GM23338 (cell line): ENCODE results near the gene SUGP1. TPM values are rescaled to one million over a fixed set of nuclear protein-coding genes. Genes with fewer than 3 reads are reported as not detected.

Experiments used
- ATAC-seq: fragments of 200-7000 bp; cut with Tn5 transposase; 3 replicates; pipeline ENCODE4 v1.9.1; 2020
- DNase-seq: peaks from one replicate; pipeline ENCODE4 v3.0.0-alpha.2; 2015; ENCODE audit warnings: low spot score
- H2AFZ ChIP-seq: fragments of 200-600 bp; sonication (generic); 2 replicates; pipeline ENCODE4 v1.8.0; 2016; ENCODE audit warnings: antibody characterized with exemption, mild to moderate bottlenecking, moderate library complexity
- H3F3A ChIP-seq: fragments of 200-600 bp; sonication (generic); replicated peaks from 2 replicates; pipeline ENCODE4 v1.8.0; 2017; ENCODE audit warnings: antibody characterized with exemption, mixed run types, low read depth
- H3K27ac ChIP-seq: fragments of 200-600 bp; sonication (generic); 2 replicates; pipeline ENCODE4 v1.6.1; 2016; ENCODE audit warnings: low read depth
- H3K27me3 ChIP-seq: fragments of 200-600 bp; sonication (generic); 2 replicates; pipeline ENCODE4 v1.8.0; 2016; ENCODE audit warnings: mild to moderate bottlenecking, mixed run types, moderate library complexity; ENCODE audit not compliant: insufficient read depth
- H3K36me3 ChIP-seq: fragments of 200-600 bp; sonication (generic); 2 replicates; pipeline ENCODE4 v1.8.0; 2016; ENCODE audit warnings: mild to moderate bottlenecking; ENCODE audit not compliant: insufficient read depth
- H3K4me1 ChIP-seq: fragments of 200-600 bp; sonication (generic); 2 replicates; pipeline ENCODE4 v1.8.0; 2016; ENCODE audit warnings: mild to moderate bottlenecking, moderate library complexity; ENCODE audit not compliant: insufficient read depth
- H3K4me2 ChIP-seq: fragments of 200-600 bp; sonication (generic); 2 replicates; pipeline ENCODE4 v1.7.1; 2017; ENCODE audit warnings: mixed run types
- H3K4me3 ChIP-seq: fragments of 200-600 bp; sonication (generic); 2 replicates; pipeline ENCODE4 v1.6.1; 2016; ENCODE audit warnings: mixed run types
- H3K79me2 ChIP-seq: fragments of 200-600 bp; sonication (generic); replicated peaks from 2 replicates; pipeline ENCODE4 v1.8.0; 2017; ENCODE audit warnings: mild to moderate bottlenecking; ENCODE audit not compliant: insufficient read depth
- H3K9me2 ChIP-seq: fragments of 200-600 bp; sonication (generic); 2 replicates; pipeline ENCODE4 v1.8.0; 2017; ENCODE audit not compliant: insufficient read depth
- H4K20me1 ChIP-seq: fragments of 200-600 bp; sonication (generic); replicated peaks from 2 replicates; pipeline ENCODE4 v1.8.0; 2017; ENCODE audit warnings: mild to moderate bottlenecking; ENCODE audit not compliant: insufficient read depth
- H3K27ac Mint-ChIP-seq: 2 replicates; pipeline ENCODE4 v1.8.0; 2020; ENCODE audit warnings: inconsistent platforms, mild to moderate bottlenecking, moderate library complexity, mixed read lengths
- H3K27me3 Mint-ChIP-seq: 3 replicates; pipeline ENCODE4 v1.8.0; 2022; ENCODE audit warnings: low read depth, mild to moderate bottlenecking, moderate library complexity, mixed read lengths, inconsistent platforms; ENCODE audit not compliant: insufficient read depth, poor library complexity
- H3K36me3 Mint-ChIP-seq: 3 replicates; pipeline ENCODE4 v1.8.0; 2021; ENCODE audit warnings: low read depth, mild to moderate bottlenecking, inconsistent platforms, moderate library complexity, mixed read lengths
- H3K4me1 Mint-ChIP-seq: 3 replicates; pipeline ENCODE4 v1.8.0; 2020; ENCODE audit warnings: mild to moderate bottlenecking, inconsistent platforms, mixed read lengths
- H3K4me3 Mint-ChIP-seq: 3 replicates; pipeline ENCODE4 v1.8.0; 2021; ENCODE audit warnings: moderate library complexity, mild to moderate bottlenecking, inconsistent platforms, mixed read lengths
- H3K9me3 Mint-ChIP-seq: 3 replicates; pipeline ENCODE4 v1.8.0; 2020; ENCODE audit warnings: moderate library complexity, mild to moderate bottlenecking, inconsistent platforms, mixed read lengths
- CREB1 ChIP-seq: fragments of 250-450 bp; sonication (Bioruptor Pico); IDR thresholded peaks from 2 replicates; pipeline ENCODE4 v1.5.0; 2020; ENCODE audit warnings: low read depth, mild to moderate bottlenecking, moderate library complexity
- JUNB ChIP-seq: IDR thresholded peaks from one replicate; pipeline ENCODE4 v1.6.1; 2016; ENCODE audit warnings: antibody characterized with exemption; ENCODE audit not compliant: unreplicated experiment
- POLR2AphosphoS5 ChIP-seq: IDR thresholded peaks from 2 replicates; pipeline ENCODE4 v1.6.1; 2016; ENCODE audit warnings: antibody characterized with exemption, low read depth
- ZNF462 ChIP-seq: fragments of 250-450 bp; sonication (Bioruptor Pico); IDR thresholded peaks from 2 replicates; pipeline ENCODE4 v1.5.0; 2020; ENCODE audit warnings: mild to moderate bottlenecking, moderate library complexity
- polyA plus RNA-seq: library from polyadenylated mRNA; unstranded; fragments of >200 nt; fragmentation: Nextera tagmentation; extraction: Ambion mirVana; gene quantifications from 2 replicates; pipeline ENCODE4 v1.2.1, GENCODE V29; 2016
- total RNA-seq: library from RNA; depleted of rRNA; stranded (reverse); fragments of >200 nt; shearing (Covaris generic); gene quantifications from 2 replicates; pipeline ENCODE4 v1.2.3, GENCODE V29; 2014
- TF ChIP-seq, protein P1 (sequence below), 2 experiments: fragments of 200-600 bp in 1 of 2; sonication (generic) in 1 of 2; conservative IDR thresholded peaks; 2 replicates each; pipeline versions ENCODE4 v1.5.1 to v1.6.1; 2016 to 2017; ENCODE audit warnings: antibody characterized with exemption in 2 of 2, low read depth in 2 of 2, mild to moderate bottlenecking in 2 of 2, moderate library complexity in 1 of 2

Gene SUGP1
- total and polyA plus RNA-seq, 2 experiments from 2014 or later, result 38.6 to 61.6 TPM

GRCh38 chr19:19260417-19261214, 59.7 kb downstream of the SUGP1 start:
- Histone ChIP-seq H3K9me2 (no peaks in the 10 kb centered on the region), H3K4me2 (peak overlapping the region; percentile 89), H3F3A (peaks cover 6% of the 10 kb centered on the region; the same call in 1 of the 2 replicates), H3K27me3 (peaks cover 31% of the 10 kb centered on the region), H3K79me2 (no peaks in the 10 kb centered on the region), H3K27ac (no peak overlapping the region), H2AFZ (peak overlapping the region; percentile 90; the same call in 1 of the 2 replicates), H3K4me1 (peaks cover 13% of the 10 kb centered on the region), H3K4me3 (peak overlapping the region; percentile 71), H3K36me3 (no peaks in the 10 kb centered on the region), H4K20me1 (no peaks in the 10 kb centered on the region; the same call in 1 of the 2 replicates)
- Mint-ChIP-seq H3K36me3 (peaks cover 29% of the 10 kb centered on the region), H3K4me1 (peaks cover 21% of the 10 kb centered on the region), H3K27ac (no peak overlapping the region), H3K27me3 (peaks cover 37% of the 10 kb centered on the region), H3K4me3 (peak overlapping the region; percentile 75), H3K9me3 (peaks cover 7% of the 10 kb centered on the region)
- ATAC-seq (peak; percentile 17), DNase-seq (peak; percentile 40)
- TF ChIP-seq JUNB (no peak), CREB1 (no peak)
- TF ChIP-seq, protein P1, sequence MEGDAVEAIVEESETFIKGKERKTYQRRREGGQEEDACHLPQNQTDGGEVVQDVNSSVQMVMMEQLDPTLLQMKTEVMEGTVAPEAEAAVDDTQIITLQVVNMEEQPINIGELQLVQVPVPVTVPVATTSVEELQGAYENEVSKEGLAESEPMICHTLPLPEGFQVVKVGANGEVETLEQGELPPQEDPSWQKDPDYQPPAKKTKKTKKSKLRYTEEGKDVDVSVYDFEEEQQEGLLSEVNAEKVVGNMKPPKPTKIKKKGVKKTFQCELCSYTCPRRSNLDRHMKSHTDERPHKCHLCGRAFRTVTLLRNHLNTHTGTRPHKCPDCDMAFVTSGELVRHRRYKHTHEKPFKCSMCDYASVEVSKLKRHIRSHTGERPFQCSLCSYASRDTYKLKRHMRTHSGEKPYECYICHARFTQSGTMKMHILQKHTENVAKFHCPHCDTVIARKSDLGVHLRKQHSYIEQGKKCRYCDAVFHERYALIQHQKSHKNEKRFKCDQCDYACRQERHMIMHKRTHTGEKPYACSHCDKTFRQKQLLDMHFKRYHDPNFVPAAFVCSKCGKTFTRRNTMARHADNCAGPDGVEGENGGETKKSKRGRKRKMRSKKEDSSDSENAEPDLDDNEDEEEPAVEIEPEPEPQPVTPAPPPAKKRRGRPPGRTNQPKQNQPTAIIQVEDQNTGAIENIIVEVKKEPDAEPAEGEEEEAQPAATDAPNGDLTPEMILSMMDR (conservative IDR thresholded peaks at IDR 0.05; ENCODE audit: low read depth in 2 of 2), result 0 out of 4 replicates have a peak, but pooled peaks of 1 of the 2 experiments have one; percentile 8

DNA sequence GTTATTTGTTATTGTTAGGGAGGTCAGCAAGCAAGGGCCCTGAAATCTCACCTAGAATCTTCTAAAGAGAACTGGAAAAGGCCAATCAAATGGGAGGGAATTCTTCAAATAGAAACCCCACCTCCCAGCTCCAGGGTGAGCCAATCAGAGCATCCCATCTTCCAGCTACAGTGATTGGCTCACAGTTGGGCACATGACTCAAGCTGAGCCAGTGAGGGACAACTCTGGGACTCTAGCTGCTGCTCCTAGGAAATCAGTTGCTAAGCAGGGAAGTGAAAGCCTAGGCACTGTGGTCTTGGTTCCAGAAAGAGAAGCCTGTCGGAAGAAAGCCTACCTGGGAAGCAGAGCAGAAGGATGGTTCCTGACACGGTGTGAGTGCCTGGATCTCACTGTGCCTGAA, 60.6 kb downstream of the SUGP1 start:
- peaks cover 39% of the 10 kb centered on the region for H3K27me3 Mint-ChIP-seq
- ATAC-seq (peak; percentile 39), DNase-seq (peak; percentile 89)
- no peaks in the 10 kb centered on the region; the same call in 1 of the 2 replicates for H4K20me1 ChIP-seq
- H3K9me2 ChIP-seq, result no peaks in the 10 kb centered on the region
- H3K79me2 ChIP-seq, result no peaks in the 10 kb centered on the region
- H3K27me3 ChIP-seq, result peaks cover 33% of the 10 kb centered on the region
- no peak overlapping the region for H3K4me3 ChIP-seq
- H3K9me3 Mint-ChIP-seq, result peaks cover 7% of the 10 kb centered on the region
- no peak for TF ChIP-seq ZNF462 (CRISPR knock-in tag)
- peak; percentile 35; the same call in 1 of the 2 replicates for TF ChIP-seq POLR2AphosphoS5
- H3F3A ChIP-seq, result peaks cover 6% of the 10 kb centered on the region; the same call in 1 of the 2 replicates
- peaks cover 13% of the 10 kb centered on the region for H3K4me1 ChIP-seq
- peak overlapping the region; percentile 55 for H3K4me3 Mint-ChIP-seq
- H2AFZ ChIP-seq, result no peak overlapping the region
- H3K27ac Mint-ChIP-seq, result no peak overlapping the region
- no peak overlapping the region for H3K4me2 ChIP-seq
- H3K36me3 Mint-ChIP-seq, result peaks cover 29% of the 10 kb centered on the region
- no peaks in the 10 kb centered on the region for H3K36me3 ChIP-seq
- H3K4me1 Mint-ChIP-seq, result peaks cover 21% of the 10 kb centered on the region
- no peak overlapping the region for H3K27ac ChIP-seq
